Body of pancreas (tissue), 4 donors: Measurements from ENCODE around the gene KRT71.

Experiments
- POLR2A ChIP-seq, 3 donors: fragments of 450-650 bp; IDR thresholded peaks; one replicate each; pipeline ENCODE4 v1.6.1; 2016; ENCODE audit warnings: antibody characterized with exemption in 3 of 3, mild to moderate bottlenecking in 2 of 3
- TF ChIP-seq, protein P1 (sequence below), 7 experiments: fragments of 450-650 bp in 4 of 7; fragments of 200-600 bp in 3 of 7; sonication (generic) in 3 of 7; IDR thresholded peaks; one replicate each; pipeline ENCODE4 v1.5.1; 2016 to 2019; ENCODE audit warnings: antibody characterized with exemption in 7 of 7

GRCh38 chr12:52537101-52537500 is 15.8 kb downstream of the KRT71 start:
- TF ChIP-seq, protein P1, sequence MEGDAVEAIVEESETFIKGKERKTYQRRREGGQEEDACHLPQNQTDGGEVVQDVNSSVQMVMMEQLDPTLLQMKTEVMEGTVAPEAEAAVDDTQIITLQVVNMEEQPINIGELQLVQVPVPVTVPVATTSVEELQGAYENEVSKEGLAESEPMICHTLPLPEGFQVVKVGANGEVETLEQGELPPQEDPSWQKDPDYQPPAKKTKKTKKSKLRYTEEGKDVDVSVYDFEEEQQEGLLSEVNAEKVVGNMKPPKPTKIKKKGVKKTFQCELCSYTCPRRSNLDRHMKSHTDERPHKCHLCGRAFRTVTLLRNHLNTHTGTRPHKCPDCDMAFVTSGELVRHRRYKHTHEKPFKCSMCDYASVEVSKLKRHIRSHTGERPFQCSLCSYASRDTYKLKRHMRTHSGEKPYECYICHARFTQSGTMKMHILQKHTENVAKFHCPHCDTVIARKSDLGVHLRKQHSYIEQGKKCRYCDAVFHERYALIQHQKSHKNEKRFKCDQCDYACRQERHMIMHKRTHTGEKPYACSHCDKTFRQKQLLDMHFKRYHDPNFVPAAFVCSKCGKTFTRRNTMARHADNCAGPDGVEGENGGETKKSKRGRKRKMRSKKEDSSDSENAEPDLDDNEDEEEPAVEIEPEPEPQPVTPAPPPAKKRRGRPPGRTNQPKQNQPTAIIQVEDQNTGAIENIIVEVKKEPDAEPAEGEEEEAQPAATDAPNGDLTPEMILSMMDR (IDR thresholded peaks at IDR 0.05), result no peak
- no peak for TF ChIP-seq POLR2A (IDR thresholded peaks at IDR 0.05)
